Activated T-cell treated with anti-CD3 and anti-CD28 coated beads for 4 hours (primary cell): ENCODE results near the gene RIPK3.
A peak's percentile ranks its signal among the peaks of the same experiment; 100 is the strongest.
"Not testable (repeated sequence)": the region's sequence is repeated elsewhere in the genome, so short reads cannot be mapped to it uniquely, and the experiment has no call there.

ENCODE experiments used
- DNase-seq: peaks from one replicate; pipeline ENCODE4 v3.0.0-alpha.2; 2020

RIPK3 gene

DNA sequence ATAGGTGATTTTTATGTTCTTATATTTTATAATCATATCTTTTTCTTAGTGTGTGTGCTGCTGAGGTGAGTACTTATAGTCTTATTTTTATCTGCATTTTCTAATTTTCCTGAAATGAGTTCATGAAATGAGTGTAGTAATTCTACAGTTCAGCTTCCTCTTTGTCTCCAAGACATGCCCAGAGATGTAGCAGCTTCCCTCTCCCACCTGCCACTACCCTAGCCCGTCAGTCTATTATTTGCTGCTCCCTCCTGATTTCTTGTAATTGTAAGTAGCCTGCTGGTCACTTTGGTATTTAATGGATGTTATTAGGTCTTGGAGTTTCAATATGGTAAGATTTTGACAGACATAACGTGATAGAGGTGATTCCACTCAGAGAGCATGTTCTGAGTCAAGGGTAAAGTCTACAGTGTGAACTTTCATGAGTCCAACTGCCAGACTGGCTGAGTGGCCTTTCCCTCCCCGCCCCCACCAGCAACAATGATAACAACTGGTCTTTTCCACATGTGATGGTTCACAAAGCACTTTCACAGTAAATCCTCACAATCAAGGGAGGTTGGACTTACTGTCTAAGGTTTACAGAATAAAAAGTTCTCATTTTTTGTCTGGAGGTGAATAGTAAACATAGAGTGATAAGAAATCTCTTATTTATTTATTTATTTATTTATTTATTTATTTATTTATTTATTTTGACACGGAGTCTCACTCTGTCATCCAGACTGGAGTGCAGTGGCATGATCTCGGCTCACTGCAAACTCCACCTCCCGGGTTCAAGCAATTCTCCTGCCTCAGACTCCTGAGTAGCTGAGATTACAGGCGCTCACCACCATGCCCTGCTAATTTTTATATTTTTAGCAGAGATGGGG is 4.2 kb upstream of the RIPK3 start:
- no peak for DNase-seq

DNA sequence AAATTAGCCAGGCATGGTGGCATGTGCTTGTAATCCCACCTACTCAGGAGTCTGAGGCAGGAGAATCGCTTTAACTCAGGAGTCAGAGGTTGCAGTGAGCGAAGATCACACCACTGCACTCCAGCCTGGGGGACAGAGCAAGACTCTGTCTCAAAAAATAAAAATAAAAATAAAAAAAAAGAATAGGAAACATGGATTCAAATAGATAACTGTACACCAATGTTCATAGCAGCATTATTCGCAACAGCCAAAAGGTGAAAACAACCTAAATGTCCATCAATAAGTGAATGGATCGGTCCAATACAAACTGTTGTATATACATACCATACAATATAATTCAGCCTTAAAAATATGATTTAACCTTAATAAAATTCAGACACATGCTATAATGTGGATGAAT is 3.1 kb upstream of the RIPK3 start:
- DNase-seq: no peak

DNA sequence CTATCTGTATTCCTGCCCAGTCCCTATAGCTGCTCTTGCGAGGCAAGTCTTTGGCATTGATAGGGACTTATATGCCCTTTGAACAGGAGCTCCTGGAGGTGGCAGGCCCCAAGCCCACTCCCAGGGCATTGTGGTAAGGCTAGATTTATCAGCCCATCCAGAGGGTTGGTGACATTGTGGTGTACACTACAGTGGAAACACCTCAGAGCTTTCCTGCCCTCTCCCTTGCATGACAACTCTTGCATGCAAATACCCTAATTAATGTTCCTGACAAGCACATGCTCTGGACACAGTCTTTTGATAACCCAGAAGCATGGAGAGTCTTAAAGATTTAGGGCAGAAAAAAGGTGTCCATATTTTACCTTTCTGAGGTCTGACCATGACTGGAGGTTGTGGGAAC is 815 bp upstream of the RIPK3 start:
- DNase-seq: no peak

- DNase-seq: no peak
Measured at GRCh38 chr14:24338843-24339242, 948 bp downstream of the RIPK3 start.

- DNase-seq: no peak
Measured at GRCh38 chr14:24337824-24338175, 2.0 kb downstream of the RIPK3 start.

DNA sequence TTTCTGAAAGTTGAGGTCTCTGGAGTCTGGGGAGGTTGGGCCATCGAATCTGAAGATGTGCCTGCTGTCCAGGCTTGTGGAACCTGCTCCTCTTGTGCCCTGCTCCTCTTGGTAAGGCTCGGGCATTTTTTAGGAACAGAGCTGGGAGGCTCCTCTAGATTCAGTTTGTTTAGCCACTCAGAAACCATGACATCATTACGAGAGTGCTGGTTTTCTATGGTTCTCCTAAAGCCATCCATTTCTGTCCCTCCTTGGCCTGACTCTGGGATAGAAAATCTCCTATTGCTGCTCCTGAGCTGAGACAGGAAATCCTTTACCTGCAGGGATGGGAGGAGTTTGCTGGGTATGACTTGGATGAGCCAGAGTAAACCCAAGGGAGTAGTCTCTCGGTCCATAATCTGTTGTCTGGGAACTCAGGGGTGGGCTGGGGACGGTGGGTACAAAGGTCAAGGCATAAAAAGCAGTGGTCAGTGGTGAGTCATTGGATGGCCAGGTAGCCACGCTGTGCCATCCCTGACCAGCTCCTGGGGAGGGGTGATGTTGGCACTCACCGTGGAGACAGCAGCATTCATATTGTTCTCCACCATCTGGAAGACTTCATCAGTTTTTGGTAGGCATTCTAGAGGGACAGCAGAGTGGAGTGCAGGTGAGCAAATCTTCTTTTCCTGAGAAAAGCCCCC is 2.5 kb downstream of the RIPK3 start:
- no peak for DNase-seq

DNA sequence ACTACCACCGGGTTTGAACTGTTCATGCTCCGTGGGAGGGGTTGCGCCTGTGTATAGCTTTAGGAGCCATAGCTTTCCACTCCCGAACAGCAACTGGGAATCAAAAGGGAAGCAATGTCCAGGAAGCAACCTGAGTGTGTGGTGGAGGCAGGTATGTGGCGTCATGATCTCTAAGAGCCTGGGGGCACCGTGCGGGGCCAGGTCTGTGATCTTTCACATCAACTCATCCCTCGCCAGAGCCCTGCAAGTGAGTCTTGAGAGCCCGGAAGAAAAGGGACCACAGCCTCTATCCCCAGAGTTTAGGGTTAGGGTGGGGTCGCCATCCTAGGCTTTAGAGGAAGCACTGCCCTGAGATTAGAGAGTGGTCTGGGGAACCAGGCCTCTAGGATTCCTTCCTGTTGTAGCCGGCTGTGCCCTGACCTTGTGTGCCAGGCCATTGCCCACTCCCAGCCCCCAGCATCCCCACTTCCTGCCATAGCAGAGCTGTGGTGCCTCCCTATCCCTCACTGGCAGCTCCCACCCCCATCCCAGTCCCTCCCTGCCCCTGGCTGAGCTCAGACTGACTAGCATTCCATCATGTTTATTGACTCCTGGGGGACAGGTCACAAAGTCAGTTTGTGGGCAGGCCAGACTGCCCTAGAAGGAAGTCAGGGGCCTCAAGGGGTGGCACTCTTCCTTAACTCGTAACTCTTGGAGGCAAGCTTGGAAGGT is 4.2 kb downstream of the RIPK3 start:
- DNase-seq: no peak

GRCh38 chr14:24334431-24335291 is 5.1 kb downstream of the RIPK3 start, which contains the start of gene ADCY4:
Gene ADCY4 (minus strand): TSS chr14:24335071. CDS start chr14:24334652, 419 bp downstream.
- DNase-seq: no peak

DNA sequence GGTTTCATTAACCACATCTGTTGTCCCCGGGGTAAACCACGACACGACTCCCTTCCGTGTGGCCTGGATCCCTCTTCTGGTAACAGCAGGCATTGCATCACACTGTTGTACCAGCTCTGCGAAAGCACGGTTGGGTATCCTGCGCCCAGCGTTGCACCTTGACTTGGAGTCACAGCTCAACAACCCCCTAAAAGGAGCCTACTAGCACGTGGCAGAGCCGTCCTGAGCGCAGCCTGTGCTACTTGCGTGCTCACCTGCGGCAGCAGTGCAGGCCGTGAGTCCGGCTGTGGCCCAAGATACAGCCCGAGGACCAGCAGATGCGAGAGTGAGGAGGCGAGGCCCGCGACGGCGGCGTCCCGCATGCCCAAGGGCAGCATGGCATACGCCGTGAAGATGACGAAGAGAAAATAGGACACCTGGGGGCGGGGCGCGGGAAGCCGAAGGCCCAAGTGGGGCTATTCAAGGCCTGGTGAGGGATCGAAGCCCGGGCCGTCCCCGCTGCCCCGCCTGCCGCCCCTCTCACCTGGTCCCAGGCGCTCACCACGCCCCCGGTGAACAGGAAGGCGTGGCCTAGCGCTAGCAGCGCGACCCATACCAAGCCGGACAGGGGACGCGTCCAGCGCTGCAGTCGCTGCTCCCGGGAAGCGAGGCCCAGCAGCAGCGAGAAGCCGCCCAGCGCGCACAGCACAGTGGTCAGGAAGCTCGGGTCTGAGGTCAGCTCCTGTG is 7.4 kb downstream of the RIPK3 start:
- DNase-seq: peak; percentile 81

DNA sequence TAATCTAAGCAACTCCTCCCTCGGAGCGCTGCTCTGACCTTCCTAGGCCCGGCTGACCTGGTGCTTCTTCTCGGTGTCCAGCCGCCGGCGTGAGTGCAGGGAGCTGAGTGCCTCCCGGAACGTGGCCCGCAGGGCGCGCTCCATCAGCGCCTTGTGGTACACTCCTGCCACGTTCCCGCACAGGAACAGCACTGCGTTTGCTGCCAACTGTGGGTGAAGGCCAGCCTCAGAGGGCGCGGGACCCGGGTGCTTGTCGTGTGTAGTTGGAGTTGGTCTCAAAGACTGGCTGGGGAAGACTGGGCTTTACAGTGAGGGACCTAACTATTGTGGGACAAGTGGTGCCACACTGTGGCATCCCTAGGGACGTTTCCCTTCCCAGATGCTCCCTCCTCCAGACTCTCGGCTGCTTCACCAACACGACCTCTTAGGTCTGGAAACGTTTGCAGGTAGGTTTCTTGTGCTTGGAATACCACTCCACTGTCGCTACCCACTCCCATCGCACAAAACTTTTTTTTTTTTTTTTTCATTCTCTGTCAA is 8.0 kb downstream of the RIPK3 start:
- no peak for DNase-seq

- DNase-seq: no peak
Measured at GRCh38 chr14:24330973-24331674, 8.7 kb downstream of the RIPK3 start.

- DNase-seq: peak; percentile 24
Measured at GRCh38 chr14:24329736-24330135, 10.1 kb downstream of the RIPK3 start.

GRCh38 chr14:24329073-24329663 is 10.6 kb downstream of the RIPK3 start:
- DNase-seq: no peak

- DNase-seq: not testable (repeated sequence)
Measured at GRCh38 chr14:24327914-24328313, 11.9 kb downstream of the RIPK3 start.

GRCh38 chr14:24327303-24327702 is 12.5 kb downstream of the RIPK3 start:
- no peak for DNase-seq

- DNase-seq: no peak
Measured at GRCh38 chr14:24325963-24326362, 13.8 kb downstream of the RIPK3 start.

DNA sequence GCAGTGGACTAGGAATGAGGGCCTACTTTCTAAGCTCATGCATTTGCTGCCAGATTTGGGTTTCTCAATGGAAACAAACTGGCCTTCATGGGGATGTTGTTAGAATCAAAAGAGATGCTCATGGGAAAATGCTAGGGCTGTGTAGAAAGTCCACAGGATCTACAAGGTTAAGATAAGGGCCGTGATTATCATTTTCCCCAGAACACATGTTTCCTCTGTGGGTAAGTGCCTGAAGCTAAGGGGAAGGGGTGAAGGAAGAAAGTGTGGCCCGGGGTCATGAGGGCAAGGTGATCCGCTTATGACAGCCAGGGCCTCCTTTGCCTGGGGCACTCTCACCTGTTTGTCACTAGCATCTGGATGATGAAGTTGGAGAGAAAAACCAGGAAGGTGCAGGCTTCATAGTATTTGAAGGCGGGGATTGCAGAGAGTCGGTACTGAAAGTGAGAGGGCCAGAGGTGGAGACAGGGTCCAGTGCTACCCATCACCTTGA is 14.7 kb downstream of the RIPK3 start:
- DNase-seq: no peak

DNA sequence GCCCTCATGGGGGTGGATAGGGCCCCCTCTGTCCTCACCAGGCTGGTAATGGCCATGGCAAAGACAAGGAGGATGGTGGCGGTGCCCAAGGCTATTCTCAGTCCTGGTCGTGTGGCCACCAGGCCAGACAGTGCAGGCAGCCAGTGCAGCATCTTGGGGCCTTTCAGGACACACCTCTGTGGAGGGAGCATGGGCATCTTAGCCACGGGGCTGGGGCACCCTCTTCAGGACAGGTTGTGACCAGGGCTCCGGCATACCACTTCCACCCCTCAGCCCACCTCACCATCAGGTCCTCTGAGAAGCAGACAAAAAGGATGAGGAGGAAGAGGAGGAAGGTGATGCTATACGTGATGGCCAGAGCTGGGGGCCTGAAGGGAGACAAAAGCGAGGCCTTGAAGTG is 15.8 kb downstream of the RIPK3 start:
- DNase-seq: no peak

DNA sequence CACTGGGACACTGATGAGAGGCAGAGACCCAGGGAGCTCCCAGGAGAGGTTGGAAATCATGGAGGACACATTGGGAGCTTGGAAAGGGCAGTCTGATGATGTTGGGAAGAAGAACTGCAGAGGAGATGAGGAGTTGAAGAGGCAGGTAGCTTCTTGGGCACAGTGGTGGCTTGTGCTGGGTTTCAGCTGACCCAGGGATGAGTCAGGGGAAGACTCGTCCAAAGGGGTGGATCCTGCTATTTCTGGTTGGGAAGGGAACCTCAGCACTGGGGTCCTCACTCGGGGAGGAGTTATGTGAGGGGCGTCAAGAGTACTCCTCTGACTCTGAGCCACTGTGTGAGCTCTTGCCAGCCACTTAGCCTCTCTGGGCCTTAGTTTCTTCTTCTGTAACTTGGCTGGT is 16.4 kb downstream of the RIPK3 start:
- no peak for DNase-seq

DNA sequence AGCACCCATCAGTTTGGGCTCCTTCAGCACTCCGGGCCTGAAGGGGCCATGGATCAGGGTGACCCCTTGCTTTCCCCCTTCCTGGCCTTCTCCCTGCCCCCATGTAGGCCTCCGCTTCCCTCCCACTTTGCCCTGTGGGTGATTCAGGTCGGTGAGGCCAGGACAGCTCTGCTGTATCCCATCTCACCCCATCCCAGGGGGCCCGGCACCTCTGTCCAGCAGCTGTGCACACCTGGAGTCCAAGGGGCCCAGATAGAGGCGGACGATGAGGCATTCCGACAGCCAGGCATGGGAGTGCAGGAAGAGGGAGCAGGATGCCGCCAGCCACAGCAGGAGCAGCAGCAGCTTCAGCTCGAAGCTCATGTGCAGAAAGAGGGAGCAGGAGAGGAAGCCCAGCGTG is 17.1 kb downstream of the RIPK3 start:
- no peak for DNase-seq
